Measurements from ENCODE around the gene LAMP2. TPM values are rescaled to one million over a fixed set of nuclear protein-coding genes. Genes with fewer than 3 reads are reported as not detected.
"Not testable (repeated sequence)": the region's sequence is repeated elsewhere in the genome, so short reads cannot be mapped to it uniquely, and the experiment has no call there.

The LAMP2 gene
- 135 and 214 TPM in 2 replicates for total RNA-seq (2014; rRNA removed; shearing (Covaris generic))

DNA sequence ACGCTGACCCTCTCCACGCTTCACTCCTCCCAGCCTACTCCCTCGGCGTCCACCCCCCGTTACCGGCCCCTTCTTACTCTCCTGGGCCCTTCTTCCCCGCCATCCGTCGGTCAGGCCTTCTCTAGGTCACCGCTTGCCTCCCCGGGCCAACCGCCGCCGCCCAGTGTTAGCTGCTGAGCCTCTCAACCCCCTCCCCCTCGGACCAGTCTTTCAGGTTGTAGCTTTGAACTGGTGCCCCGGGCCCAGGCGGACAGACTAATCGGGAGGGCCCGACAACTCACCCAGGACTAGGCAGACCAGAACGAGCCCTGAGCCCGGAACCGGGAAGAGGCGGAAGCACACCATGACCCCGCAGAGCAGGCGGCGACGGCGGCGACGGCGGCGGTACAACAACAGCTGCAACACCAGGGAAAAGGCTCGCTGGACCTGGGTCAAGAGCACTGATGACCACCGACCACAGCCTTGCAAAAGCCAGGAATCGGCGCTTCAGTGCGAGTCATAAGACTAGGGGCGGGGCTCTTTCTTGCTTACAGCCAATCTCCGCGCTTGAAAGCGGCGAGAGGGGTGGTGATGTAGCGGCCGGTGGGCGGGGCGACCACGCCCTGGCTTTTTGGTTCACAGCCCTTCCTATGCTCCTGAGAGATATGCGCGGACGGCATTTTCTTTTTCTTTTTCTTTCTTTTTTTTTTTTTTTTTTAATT, at the start of gene LAMP2:
Gene LAMP2 (minus strand): TSS at position 472 of the 701 bp plus-strand sequence. CDS start 127 bp downstream, at position 345.
- DNase-seq (ENCODE audit: low spot score): peak; percentile 80

DNA sequence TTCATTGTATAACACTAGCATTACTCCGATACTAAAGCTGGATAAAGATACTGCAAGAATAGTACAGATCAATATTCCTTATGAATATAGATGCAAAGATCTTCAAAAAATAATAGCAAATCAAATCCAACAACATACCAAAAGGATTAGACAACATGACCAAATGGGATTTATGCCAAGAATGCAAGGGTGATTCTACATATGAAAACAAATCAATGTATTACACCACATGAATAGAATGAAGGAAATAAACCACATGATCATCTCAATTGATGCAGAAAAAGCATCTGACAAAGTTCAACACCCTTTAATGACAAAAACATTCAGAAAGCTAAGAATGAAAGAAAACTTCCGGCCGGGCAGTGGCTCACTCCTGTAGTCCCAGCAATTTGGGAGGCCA, 48.8 kb upstream of the LAMP2 start:
- no peak for DNase-seq (ENCODE audit: low spot score)

DNA sequence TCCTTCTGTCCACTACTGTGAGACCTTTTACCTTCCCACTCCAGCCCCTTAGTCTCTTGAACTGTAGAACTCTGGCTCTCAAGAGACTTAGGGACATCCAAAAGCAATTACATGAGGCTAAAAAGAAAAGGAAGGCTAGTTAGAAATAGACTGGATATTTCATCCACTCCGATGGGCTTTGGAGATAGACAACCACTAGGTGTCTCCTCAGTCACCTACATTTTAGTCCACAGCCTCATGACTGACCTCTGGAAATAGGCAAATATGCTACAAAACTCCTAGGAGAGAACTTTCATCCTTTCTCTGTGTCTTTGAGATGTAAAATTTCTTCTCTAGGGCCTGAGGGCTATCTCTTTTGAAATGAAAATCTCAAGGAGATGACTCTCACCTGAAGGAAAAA, 45.1 kb upstream of the LAMP2 start:
- peak; percentile 13 for DNase-seq (ENCODE audit: low spot score)

DNA sequence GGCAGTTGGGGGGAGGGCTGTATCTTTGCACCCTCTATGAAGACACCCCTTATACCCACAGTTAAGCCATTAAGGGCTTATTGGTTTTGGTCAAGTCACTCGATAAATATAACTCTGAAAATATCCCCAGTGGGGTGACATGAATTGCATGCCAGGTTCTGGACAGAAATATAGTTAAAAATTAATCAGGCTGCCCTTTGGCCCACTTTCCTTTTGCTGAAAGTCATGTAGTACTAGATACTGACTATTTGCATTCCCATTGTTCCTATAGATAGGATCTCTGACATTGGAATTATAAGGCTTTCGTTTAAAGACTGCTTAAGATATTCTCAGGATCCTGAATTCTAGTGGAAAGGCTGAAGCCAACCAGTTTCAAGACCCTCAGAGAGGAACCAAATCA, 43.5 kb upstream of the LAMP2 start:
- DNase-seq (ENCODE audit: low spot score): no peak

DNA sequence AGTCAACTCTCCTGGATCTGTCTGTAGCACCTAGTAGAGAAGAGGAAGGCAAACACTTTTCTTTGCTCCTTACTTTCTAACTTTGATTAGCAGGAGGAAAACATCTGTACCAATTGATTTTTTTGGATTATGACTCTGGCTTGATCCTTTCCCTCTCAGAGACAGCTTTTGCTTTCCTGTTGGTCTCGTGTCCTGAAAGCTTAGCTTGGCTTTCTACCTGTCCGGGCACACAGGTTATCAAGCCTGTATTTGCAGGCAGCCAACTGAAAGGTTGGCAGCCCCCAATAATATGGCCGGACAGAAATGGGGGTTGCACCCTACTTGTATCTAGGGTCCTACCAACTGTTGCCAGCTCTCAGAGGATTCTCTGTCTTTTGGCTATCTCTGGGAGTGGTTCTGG, 43.1 kb upstream of the LAMP2 start:
- DNase-seq (ENCODE audit: low spot score): no peak

DNA sequence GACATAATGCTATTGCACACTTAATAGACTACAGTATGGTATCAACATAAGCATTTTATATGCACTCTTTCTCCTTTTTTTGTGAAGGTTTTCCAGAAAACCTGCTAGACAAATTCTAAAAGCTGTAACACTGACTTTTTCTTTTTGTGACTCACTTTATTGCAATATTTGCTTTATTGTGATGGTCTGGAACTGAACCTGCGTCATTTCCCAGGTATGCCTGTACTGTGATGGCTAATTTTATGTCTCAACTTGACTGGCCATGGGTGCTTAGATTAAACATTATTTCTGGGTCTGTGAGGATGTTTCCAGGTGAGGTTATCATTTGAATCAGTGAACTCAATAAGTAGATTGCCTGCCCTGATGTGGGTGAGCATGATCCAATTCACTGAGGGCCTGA, 35.5 kb upstream of the LAMP2 start:
- DNase-seq (ENCODE audit: low spot score): no peak

DNA sequence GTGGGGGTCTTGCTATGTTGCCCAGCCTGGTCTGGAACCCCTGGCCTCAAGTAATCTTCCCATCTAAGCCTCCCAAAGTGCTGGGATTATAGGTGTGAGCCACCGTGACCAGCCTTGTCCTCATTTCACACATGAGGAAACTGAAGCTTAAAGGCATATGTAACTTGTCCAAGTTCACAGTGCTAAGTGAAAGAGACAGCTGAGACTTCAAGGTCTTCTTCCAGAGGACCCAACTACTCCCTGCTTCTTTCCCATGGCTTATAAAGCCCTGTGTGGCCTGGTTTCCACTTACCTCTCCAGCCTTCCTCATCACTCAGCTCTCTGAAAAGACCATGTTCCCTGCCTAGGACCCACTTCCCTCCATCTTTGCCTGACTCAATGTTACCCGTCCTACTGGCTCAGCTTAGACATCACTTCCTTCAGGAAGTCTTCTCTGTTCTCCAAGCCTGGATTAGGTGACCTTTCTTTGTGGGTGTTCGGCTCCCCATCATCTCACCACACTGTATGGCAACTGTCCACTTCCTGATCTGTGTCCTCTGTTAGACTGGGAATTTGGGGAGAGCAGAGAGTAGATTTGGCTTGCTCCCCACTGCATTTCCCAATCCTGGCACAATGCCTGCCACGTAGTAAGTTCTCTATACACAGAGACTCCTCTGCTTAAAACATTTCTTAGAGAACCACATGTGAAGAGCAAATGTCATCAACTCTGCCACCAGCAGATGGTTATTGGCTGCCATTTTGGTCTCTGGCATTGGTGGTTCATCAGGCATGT, 30.4 kb upstream of the LAMP2 start:
- DNase-seq (ENCODE audit: low spot score): no peak

DNA sequence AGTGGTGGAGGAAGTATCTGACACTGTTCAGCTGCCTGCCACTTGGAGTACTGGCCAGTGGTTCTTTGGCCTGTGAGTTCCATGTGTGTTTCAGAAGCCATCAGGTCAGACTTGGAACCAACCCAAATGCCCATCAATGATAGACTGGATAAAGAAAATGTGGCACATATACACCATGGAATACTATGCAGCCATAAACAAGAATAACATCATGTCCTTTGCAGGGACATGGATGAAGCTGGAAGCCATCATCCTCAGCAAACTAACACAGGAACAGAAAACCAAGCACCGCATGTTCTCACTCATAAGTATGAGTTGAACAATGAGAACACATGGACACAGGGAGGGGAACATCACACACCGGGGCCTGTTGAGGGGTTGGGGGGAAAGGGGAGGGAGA, 21.0 kb upstream of the LAMP2 start:
- DNase-seq (ENCODE audit: low spot score): not testable (repeated sequence)

DNA sequence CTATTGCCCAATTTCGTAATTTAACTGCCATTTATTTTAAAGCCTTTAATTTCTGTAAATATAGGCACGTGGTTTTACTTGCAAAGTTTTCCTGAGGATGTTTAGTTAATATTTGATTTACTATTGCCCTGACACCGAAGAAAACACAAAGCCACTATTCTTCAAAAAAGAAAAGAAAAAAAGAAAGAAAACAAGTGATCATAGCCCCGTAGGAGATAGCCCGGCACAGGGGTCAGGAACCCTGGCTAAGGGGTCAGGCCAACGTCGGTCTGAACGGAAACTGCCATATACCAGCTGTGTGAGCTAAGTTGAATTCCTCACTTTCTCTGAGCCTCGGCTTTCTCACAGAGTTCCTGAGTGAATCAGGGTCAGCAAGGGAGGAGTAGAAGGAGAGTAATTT, 17.7 kb upstream of the LAMP2 start:
- no peak for DNase-seq (ENCODE audit: low spot score)

DNA sequence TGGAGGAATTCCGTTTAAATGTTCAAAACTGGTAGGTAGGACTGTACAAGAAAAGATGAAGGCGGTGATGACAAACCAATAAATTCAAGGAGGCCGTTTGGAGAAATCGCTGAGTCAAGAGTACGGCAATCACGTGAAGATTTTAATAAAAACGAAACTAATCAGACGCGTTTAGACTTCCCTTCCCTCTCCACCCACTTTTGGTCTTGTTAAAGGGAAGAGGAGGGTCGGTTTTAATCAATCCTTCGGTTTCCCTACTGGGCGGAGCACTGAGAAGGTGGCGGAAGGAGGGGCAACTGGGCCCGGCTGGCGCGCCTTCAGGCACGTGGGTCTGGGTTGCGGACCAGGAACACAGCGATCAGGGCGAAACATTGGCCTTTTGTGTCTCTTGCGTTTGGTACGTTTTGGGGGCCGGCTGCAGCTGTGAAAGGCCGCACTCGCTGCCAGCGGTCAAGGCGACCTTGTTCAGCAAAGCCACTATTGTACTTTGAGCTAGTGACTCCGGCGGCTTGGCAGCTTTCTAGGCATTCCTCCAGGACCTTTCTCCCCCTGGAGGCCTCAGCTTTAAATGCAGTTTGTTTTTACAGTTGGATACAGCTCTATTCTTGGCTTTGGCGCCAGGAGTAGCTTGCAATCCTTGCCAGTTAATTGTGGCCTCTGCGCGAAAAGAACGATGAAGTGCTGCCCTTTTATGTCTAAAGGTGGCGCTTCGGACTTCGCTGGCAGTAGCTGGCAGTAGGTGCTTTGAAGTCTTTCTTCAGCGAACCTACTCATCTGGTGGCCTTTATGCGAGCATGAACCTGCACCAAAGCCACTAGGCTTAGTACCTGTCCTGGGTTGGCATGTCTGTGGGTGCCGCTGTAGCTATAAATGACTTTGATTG, 16.8 kb upstream of the LAMP2 start:
- peak; percentile 90 for DNase-seq (ENCODE audit: low spot score)

DNA sequence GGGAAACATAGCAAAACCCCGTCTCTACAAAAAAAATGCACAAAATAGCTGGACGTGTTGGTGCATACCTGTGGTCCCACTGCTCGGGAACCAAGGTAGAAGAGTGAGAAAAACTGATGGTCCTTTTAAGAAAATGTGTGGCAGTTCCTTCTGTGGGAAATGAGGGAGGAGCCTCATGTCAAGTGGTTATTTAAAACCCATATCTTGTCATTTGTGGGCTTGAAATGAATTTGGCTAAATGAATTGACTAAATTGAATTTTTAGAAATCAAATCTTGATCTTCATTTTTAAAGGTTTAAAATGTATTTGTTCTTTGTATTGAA, 16.2 kb upstream of the LAMP2 start:
- DNase-seq (ENCODE audit: low spot score): no peak

DNA sequence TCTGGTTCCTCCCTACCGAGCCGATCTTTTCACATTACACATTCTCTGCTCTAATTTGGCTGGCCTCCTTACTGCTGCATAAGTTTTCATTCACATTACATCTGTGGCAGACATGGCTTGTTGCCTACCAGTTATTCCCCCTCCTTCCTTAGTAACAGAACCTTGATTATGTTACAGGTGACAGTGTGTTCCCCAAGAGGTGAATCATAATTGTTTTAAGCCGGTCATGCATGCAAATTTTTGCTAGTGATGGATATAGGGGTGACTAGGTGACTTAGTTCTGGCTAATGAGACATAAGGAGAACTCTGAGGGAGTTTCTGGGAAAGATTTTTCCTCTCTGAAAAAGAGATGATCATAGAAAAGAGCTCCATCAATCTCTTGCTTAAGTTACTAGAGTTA, 8.4 kb upstream of the LAMP2 start:
- DNase-seq (ENCODE audit: low spot score): no peak

DNA sequence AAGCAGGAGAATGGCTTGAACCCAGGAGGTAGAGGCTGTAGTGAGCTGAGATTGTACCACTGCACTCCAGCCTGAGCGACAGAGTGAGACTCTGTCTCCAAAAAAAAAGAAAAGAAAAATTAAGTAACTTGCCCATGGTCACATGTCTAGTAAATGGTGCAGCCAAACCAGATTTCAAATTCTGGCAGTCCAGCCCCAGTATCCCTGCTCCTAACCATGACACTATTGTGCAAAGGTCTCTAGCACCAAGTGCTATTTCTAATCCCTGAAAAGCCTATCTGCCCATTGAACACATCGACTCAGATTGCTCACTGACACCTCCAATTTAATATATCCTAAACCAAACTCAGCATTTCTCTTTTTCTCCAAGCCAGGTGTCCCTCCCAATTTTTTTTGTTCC, 7.6 kb upstream of the LAMP2 start:
- no peak for DNase-seq (ENCODE audit: low spot score)

DNA sequence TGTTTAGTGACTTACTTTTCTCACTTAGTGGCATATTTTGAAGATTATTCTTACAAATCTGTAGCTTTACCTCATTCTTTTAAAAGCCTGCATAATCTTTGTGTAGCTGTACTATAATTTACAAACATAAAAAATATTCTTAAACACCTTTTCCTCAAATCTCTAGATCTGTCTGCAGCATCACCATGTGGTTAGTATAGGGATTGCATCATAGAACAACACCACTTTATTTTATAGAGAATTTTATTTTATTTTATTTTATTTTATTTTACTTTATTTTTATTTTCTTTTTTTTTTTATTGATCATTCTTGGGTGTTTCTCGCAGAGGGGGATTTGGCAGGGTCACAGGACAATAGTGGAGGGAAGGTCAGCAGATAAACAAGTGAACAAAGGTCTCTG, 6.4 kb upstream of the LAMP2 start:
- DNase-seq (ENCODE audit: low spot score): peak; percentile 29

DNA sequence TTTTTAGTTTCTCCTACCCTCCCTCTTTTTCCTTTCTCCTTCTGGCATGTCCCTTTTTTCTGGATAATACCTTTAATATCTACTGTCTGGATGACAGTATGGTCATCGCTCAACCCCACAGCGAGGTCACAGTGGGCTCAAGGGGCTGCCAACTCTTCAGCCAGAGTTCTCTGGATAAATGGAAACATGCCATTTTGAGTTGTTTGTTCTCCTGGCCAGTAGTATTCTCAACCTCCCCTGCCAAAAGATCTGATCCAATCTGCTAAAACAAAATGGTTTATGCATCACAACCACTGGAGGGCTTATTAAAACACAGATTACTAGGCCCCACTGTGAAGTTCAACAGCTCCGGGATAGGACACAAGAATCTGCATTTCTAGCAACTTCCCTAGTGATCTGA, 5.0 kb upstream of the LAMP2 start:
- no peak for DNase-seq (ENCODE audit: low spot score)

DNA sequence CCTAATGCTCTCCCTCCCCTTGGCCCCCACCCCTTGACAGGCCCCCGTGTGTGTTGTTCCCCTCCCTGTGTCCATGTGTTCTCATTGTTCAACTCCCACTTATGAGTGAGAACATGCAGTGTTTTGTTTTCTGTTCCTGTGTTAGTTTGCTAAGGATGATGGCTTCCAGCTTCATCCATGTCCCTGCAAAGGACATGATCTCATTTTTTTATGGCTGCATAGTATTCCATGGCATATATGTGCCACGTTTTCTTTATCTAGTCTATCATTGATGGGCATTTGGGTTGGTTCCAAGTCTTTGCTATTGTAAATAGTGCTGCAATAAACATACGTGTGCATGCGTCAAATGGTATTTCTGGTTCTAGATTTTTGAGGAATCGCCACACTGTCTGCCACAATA, 561 bp upstream of the LAMP2 start:
- DNase-seq (ENCODE audit: low spot score): not testable (repeated sequence)

DNA sequence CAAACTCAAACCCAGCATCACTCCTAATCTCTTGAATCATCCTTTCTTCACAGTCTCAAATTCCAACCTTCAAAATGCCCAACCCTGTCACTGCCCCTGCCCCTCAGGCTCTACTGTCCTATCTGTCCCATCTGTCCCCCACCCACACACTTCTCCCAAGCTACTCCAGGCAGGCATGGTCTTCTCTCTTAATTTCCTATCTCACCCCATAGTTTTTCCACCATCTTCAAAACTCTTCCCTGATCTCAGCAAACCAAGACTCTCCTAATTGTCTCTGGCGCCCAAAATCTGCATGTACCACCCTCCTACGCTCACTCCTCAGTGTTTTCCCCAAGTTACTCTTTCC, 644 bp downstream of the LAMP2 start:
- DNase-seq (ENCODE audit: low spot score): no peak

DNA sequence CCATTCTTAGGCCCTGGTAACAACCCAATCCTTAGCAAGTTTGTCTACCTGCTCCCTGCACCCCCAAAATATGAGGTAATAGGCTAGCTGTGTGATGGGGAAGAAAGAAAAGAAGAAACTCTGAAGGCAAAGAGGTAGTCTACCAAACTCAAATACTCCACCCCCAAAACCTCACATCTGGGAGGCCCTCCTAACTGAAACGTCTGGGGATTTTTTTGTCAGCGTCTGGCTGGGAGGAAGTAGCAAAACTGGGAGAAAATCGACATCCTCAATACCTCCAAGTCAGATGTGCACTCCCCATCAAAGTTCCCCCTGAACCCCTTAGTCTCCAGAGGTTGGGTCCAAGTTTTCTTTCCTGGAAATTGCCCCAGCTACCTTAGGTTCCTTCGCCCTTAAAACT, 1.0 kb downstream of the LAMP2 start:
- no peak for DNase-seq (ENCODE audit: low spot score)

DNA sequence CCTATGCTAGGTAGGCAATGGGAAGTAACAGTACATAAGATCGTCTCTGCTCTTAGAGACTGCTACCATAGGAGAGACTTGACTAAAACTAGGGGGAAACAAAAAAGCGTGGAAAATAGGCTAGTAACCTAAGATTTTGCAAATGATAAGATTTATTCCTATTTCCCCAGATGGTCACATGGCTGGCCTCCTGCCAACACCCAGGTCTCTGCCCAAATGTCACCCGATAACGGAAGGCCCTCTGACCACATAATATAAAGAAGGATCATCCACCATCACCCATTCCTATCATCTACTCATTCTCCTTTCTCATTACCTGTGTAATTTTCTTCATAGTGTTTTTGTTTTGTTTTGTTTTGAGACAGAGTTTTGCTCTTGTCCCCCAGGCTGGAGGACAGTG, 4.7 kb downstream of the LAMP2 start:
- DNase-seq (ENCODE audit: low spot score): no peak

DNA sequence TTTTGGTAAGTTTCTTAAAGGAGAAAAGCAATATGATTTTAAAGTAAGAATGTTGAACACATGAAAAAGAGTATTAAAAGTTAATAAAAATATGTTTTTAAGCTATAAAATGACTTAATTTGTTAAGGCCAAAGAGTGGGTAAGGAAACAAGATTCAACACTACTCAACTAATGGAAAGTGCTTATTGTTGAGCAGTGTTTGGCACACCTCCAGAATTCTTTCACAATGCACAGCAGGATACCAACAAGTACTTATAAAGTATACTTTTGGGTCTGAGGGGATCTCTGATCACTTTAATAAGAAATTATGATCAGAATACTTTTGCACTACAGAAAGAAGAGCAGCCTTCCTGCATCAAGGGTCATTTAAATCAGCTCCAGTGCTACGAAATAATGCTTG, 5.9 kb downstream of the LAMP2 start:
- DNase-seq (ENCODE audit: low spot score): peak; percentile 13

DNA sequence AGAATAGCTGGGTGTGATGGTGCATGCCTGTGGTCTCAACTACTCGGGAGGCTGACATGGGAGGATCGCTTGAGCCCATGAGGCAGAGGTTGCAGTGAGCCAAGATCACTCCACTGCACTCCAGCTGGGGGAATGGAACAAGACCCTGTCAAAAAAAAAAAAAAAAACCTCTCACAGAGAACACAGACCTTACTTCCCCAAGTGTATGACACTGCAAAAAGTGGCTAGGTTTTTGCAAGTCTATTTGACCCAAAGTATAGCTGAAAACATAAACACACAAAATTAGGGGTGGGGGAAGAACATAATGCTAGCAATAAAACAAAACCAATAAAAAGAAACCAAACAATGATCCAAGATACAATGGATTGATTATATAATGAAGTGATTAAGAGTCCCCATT, 6.7 kb downstream of the LAMP2 start:
- no peak for DNase-seq (ENCODE audit: low spot score)

DNA sequence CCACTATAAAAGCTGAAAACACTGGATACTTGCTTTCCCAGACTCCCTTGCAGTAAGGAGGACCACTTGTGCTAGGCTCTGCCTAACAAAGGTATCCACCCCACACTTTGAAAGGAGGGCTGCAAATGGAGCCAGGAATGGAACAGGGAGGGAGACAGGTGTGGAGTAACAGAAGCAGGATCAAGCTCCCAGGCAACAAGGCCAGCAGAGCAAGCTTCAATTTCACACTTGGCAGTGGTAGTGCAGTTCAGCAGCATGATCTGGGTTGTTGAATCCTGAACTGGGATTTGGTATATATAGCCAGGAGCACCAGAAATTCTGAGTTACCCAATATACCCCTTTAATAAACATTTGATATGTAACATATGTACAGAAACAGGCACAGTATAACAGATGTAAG, 9.8 kb downstream of the LAMP2 start:
- no peak for DNase-seq (ENCODE audit: low spot score)

DNA sequence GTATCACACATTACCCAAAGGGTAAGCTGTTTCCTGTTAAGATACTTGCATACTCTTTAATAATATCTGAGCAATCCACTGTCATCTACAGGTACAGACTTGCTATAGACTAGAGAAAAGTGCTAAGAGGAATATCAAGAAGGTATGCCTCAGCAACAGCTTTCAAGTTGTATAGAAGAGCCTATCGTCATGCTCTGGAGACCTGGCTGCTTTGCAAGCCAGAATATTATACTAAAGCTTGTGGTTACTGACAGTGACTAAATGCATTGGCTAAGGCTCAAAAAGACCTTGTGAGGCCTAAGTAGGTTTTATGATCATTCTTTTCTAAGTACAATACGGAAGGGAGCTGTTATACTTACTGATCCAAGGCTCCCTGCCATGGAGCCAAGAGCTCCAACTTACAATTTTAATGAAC, 11.3 kb downstream of the LAMP2 start:
- peak; percentile 87 for DNase-seq (ENCODE audit: low spot score)
